ENCODE results near the gene MARK1.

MARK1 gene

DNA sequence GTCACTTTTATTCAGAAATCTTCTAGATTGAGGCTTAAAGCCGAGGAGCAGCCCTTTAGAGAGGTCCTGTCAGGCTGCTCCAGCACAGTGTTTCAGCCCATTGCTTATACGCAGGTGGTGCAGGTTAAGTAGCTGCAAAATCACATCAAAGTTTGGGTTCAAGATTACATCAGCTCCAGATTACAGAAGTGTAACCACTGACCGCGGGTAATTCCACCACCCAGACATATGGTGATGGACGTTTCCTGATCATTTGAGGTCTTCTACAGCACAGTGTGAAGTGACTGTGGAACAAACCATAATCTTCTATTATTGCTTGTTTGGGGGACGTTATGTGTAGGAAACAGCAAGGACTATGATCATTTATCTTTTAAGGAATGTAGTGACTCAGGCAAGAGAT is 174.0 kb downstream of the MARK1 start:
- no peak for TF ChIP-seq CEBPB (IDR thresholded peaks at IDR 0.05)
- TF ChIP-seq, protein P1, sequence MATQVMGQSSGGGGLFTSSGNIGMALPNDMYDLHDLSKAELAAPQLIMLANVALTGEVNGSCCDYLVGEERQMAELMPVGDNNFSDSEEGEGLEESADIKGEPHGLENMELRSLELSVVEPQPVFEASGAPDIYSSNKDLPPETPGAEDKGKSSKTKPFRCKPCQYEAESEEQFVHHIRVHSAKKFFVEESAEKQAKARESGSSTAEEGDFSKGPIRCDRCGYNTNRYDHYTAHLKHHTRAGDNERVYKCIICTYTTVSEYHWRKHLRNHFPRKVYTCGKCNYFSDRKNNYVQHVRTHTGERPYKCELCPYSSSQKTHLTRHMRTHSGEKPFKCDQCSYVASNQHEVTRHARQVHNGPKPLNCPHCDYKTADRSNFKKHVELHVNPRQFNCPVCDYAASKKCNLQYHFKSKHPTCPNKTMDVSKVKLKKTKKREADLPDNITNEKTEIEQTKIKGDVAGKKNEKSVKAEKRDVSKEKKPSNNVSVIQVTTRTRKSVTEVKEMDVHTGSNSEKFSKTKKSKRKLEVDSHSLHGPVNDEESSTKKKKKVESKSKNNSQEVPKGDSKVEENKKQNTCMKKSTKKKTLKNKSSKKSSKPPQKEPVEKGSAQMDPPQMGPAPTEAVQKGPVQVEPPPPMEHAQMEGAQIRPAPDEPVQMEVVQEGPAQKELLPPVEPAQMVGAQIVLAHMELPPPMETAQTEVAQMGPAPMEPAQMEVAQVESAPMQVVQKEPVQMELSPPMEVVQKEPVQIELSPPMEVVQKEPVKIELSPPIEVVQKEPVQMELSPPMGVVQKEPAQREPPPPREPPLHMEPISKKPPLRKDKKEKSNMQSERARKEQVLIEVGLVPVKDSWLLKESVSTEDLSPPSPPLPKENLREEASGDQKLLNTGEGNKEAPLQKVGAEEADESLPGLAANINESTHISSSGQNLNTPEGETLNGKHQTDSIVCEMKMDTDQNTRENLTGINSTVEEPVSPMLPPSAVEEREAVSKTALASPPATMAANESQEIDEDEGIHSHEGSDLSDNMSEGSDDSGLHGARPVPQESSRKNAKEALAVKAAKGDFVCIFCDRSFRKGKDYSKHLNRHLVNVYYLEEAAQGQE (IDR thresholded peaks at IDR 0.05; ENCODE audit: low read depth): no peak
- TF ChIP-seq, protein P2, sequence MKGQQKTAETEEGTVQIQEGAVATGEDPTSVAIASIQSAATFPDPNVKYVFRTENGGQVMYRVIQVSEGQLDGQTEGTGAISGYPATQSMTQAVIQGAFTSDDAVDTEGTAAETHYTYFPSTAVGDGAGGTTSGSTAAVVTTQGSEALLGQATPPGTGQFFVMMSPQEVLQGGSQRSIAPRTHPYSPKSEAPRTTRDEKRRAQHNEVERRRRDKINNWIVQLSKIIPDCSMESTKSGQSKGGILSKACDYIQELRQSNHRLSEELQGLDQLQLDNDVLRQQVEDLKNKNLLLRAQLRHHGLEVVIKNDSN (IDR thresholded peaks at IDR 0.05): no peak
- no peak for TF ChIP-seq NFIC (IDR thresholded peaks at IDR 0.05)
- no peak for TF ChIP-seq TEAD4 (IDR thresholded peaks at IDR 0.05)
- no peak for TF ChIP-seq YY1 (IDR thresholded peaks at IDR 0.05; ENCODE audit: low read depth)
- no peak for TF ChIP-seq EP300 (IDR thresholded peaks at IDR 0.05; ENCODE audit: borderline replicate concordance)
- TF ChIP-seq TAF1 (IDR thresholded peaks at IDR 0.05; ENCODE audit: low read depth): no peak
- TF ChIP-seq TCF12 (IDR thresholded peaks at IDR 0.05; ENCODE audit: low read depth): no peak
- TF ChIP-seq FOXM1 (IDR thresholded peaks at IDR 0.05; ENCODE audit: borderline replicate concordance, low read depth): no peak
- TF ChIP-seq, protein P3, sequence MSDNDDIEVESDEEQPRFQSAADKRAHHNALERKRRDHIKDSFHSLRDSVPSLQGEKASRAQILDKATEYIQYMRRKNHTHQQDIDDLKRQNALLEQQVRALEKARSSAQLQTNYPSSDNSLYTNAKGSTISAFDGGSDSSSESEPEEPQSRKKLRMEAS (IDR thresholded peaks at IDR 0.05): no peak

DNA sequence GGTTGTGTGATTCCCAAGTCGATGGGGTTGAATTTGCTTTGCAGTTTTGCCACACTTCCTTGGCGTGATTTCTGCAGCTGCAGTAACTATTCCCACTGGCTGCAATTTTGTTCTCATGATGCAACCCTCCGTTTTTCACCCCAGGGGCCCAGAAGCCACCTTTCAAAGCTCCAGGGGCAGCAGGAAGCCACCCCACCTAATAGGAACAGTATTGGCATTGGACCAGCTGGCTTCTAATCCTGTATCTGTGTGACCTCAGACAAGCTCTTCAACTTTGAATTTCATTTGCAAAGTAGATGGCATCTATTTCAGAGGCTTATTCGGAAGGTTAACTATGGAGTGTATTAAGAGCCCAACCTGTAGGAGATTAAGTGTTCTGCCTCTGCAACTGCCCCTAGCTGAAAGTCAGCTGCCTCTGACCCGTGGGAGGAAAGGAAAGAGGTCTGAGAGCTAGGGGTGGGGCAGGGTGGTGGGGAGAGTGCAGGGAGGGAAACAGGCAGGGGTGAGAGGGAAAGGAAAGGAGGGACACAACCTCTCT is 174.9 kb downstream of the MARK1 start:
- no peak for TF ChIP-seq YY1 (IDR thresholded peaks at IDR 0.05; ENCODE audit: low read depth)
- no peak for TF ChIP-seq CREB1 (IDR thresholded peaks at IDR 0.05; ENCODE audit: low read depth)
- TF ChIP-seq EP300 (IDR thresholded peaks at IDR 0.05; ENCODE audit: borderline replicate concordance): no peak
- TF ChIP-seq CEBPB (IDR thresholded peaks at IDR 0.05): no peak
- no peak for TF ChIP-seq TAF1 (IDR thresholded peaks at IDR 0.05; ENCODE audit: low read depth)
- TF ChIP-seq FOXM1 (IDR thresholded peaks at IDR 0.05; ENCODE audit: borderline replicate concordance, low read depth): no peak
- TF ChIP-seq, protein P3 (IDR thresholded peaks at IDR 0.05): no peak
- no peak for TF ChIP-seq TCF12 (IDR thresholded peaks at IDR 0.05; ENCODE audit: low read depth)
- TF ChIP-seq ZBTB7A (IDR thresholded peaks at IDR 0.05; ENCODE audit: low read depth): no peak
- no peak for TF ChIP-seq EGR1 (IDR thresholded peaks at IDR 0.05)
- TF ChIP-seq, protein P1 (IDR thresholded peaks at IDR 0.05; ENCODE audit: low read depth): no peak
- TF ChIP-seq RAD21 (IDR thresholded peaks at IDR 0.05; ENCODE audit: low read depth): no peak
- TF ChIP-seq TEAD4 (IDR thresholded peaks at IDR 0.05): no peak
- TF ChIP-seq, protein P2 (IDR thresholded peaks at IDR 0.05): no peak
- no peak for TF ChIP-seq NFIC (IDR thresholded peaks at IDR 0.05)

DNA sequence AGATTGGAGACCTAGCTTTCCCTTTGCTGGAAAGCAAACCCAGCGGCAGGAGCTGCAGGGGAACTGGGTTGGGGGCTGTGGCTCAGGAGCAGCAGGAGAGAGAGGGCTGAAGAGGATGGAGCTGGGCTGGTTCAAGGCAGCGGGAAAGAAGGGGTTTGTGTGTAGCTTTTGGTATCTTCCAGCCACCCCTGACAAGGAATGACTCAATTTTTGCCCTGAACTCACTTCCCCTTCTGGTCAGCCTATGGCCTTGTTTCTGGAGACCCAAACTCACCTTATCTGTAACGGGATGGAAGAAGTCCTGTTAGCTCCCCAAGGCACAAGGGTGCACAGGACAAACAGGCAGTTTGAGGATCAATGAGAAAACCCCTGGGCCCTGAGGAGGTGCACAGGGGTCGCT is 175.4 kb downstream of the MARK1 start:
- no peak for TF ChIP-seq NFIC (IDR thresholded peaks at IDR 0.05)
- TF ChIP-seq EP300 (IDR thresholded peaks at IDR 0.05; ENCODE audit: borderline replicate concordance): no peak
- no peak for TF ChIP-seq CEBPB (IDR thresholded peaks at IDR 0.05)
- TF ChIP-seq FOXM1 (IDR thresholded peaks at IDR 0.05; ENCODE audit: borderline replicate concordance, low read depth): no peak
- no peak for TF ChIP-seq YY1 (IDR thresholded peaks at IDR 0.05; ENCODE audit: low read depth)
- TF ChIP-seq, protein P3 (IDR thresholded peaks at IDR 0.05): no peak
- TF ChIP-seq ZBTB7A (IDR thresholded peaks at IDR 0.05; ENCODE audit: low read depth): no peak
- TF ChIP-seq TAF1 (IDR thresholded peaks at IDR 0.05; ENCODE audit: low read depth): no peak

DNA sequence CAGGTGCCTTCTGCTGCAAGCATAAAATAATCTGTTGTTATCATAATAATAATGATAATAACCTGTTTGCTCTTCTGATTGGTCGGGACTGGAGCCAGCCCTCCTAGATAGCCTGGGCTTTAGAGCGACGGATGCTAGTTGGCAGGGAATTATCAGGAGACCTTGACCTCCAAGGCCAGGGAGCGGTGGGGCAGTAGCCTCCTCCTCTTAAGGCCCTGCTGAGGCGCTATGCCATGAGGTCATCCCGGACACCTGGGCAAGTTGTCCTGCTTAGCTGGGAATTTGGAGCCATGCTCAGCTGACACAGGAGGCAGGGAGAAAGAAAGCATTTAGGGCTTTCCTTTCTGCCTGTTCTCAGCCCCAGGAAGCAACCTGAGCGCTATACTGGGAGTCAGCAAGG is 177.8 kb downstream of the MARK1 start:
- TF ChIP-seq CEBPB (IDR thresholded peaks at IDR 0.05) (no peak), EGR1 (IDR thresholded peaks at IDR 0.05) (no peak), TAF1 (IDR thresholded peaks at IDR 0.05; ENCODE audit: low read depth) (no peak), CREB1 (IDR thresholded peaks at IDR 0.05; ENCODE audit: low read depth) (no peak), TCF12 (IDR thresholded peaks at IDR 0.05; ENCODE audit: low read depth) (no peak), TEAD4 (IDR thresholded peaks at IDR 0.05) (no peak)
- TF ChIP-seq, protein P1 (IDR thresholded peaks at IDR 0.05; ENCODE audit: low read depth): no peak

Data from Ishikawa (cell line).